ENCODE data around the gene MCCC1. TPM values are rescaled to one million over a fixed set of nuclear protein-coding genes. Genes with fewer than 3 reads are reported as not detected.
"Not testable (repeated sequence)": the region's sequence is repeated elsewhere in the genome, so short reads cannot be mapped to it uniquely, and the experiment has no call there.

MCCC1 gene
- total RNA-seq, 1 donor = 23.7 TPM

DNA sequence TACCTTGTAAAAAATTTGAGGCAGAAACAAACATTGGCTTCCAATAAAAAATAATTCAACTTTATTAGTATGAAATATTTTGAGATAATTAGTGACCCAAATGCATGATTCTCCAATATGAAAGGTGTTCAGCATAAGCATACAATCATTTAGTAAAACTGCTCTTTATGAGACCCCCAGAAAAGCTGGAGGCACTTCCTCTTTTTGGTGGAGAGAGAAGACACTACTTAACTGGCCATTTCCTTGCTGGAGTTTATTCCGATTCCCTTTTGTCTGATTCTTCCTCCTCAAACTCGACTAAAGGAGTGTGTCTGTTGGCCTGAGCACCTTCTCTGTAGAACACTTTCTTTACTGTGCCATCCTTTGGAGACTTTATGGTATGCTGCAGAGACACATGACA is 84.1 kb downstream of the MCCC1 start:
- DNase-seq (ENCODE audit: low read depth) = no peak
- no peak for TF ChIP-seq CTCF (IDR thresholded peaks at IDR 0.05; ENCODE audit: insufficient read depth, low read length)
- H3K4me3 ChIP-seq (ENCODE audit: low read depth, low read length) = no peak overlapping the region

DNA sequence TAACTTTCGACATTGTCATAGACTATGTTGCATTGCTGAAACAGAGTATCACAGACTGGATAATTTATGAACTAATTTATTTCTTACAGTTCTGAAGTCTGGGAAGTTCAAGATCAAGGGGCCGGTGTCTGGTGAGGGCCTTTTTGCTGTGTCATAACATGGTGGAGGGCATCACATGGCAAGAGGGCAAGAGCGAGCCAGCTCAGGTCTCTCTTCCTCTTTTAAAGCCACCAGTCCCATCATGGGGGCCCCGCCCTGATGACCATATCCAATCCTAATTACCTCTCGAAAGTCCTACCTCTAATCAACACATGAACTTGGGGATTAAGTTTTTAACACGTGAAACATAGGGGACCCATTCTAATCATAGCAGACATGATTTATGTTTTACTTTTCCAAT is 85.4 kb downstream of the MCCC1 start:
- TF ChIP-seq CTCF (IDR thresholded peaks at IDR 0.05; ENCODE audit: insufficient read depth, low read length) = no peak
- DNase-seq (ENCODE audit: low read depth) = no peak
- H3K4me3 ChIP-seq (ENCODE audit: low read depth, low read length) = no peak overlapping the region

DNA sequence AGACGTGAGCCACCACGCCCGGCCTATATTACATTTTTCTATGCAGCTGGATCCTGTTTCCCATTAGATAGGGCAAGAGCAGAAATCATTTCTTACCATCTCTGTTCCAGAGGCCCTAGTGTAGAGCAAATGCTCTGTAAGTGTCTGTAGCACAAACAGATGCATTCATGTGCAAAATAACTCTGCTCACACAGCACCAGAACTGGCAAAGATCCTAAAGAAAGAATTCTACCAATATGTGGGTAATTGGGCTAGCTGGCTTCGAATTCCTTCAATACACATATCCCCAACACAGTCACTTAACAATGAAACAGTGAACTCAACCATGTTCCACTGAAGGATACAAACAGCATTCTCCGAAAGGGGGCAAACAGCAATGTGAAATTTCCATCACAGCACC is 86.2 kb downstream of the MCCC1 start:
- H3K4me3 ChIP-seq (ENCODE audit: low read depth, low read length) = no peak overlapping the region
- DNase-seq (ENCODE audit: low read depth) = no peak
- no peak for TF ChIP-seq CTCF (IDR thresholded peaks at IDR 0.05; ENCODE audit: insufficient read depth, low read length)

DNA sequence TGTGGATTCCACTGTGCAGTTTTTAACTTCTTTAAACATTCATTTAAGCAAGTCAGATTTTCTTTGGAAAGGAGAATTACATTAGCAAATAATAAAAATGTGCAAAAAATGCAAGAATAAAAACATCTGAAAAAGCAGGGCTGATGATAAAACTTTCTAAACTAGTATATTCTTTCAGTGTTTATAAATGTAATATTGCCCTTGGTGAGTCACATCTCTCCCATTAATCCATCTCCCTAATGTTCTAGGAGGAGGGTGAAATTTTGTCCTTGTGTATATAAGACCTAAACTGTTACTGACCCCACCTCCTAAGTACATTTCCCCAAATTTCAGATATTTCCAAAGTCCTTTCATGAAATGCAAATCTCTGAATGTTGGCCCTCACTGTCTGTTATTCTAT is 90.5 kb downstream of the MCCC1 start:
- no peak for DNase-seq (ENCODE audit: low read depth)
- TF ChIP-seq CTCF (IDR thresholded peaks at IDR 0.05; ENCODE audit: insufficient read depth, low read length) = no peak
- no peak overlapping the region for H3K4me3 ChIP-seq (ENCODE audit: low read depth, low read length)

DNA sequence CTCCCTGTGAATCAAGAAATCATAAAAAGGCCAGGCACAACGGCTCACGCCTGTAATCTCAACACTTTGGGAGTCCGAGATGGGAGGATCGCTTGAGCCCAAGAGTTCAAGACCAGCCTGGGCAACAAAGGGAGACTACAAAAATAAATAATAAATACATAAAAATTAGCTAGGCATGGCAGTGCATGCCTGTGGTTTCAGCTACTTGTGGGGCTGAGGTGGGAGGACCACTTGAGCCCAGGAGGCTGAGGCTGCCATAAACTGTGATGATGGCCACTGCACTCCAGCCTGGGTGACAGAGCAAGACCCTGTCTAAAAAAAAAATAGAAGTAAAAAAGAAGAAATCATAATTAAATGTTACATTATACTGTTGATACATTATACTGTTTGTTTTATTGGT is 91.0 kb downstream of the MCCC1 start:
- no peak overlapping the region for H3K4me3 ChIP-seq (ENCODE audit: low read depth, low read length)
- TF ChIP-seq CTCF (IDR thresholded peaks at IDR 0.05; ENCODE audit: insufficient read depth, low read length) = no peak
- no peak for DNase-seq (ENCODE audit: low read depth)

- DNase-seq (ENCODE audit: low read depth) = no peak
- no peak overlapping the region for H3K4me3 ChIP-seq (ENCODE audit: low read depth, low read length)
- TF ChIP-seq CTCF (IDR thresholded peaks at IDR 0.05; ENCODE audit: insufficient read depth, low read length) = no peak
Measured at GRCh38 chr3:183006396-183007002, 92.8 kb downstream of the MCCC1 start.

DNA sequence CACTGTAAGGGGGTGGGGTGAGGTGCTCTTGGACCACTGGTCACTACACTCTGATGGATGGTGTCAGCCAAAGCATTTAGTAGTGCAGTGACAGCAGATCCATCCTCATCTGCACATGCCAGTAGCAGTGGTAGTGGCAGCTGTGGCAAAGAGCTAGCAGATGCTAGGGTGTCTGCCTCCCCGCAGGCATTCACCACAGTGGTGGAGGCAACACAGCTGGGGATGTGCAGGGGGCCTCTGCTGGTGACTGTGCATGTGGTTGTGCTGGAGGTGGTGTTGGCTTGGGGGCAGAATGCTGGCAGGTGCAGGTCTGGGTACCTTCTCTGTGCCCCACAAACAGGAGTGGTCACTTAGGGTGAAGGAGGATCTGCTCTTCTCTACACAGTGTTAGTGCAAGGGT is 99.5 kb downstream of the MCCC1 start:
- H3K4me3 ChIP-seq (ENCODE audit: low read depth, low read length) = no peak overlapping the region
- DNase-seq (ENCODE audit: low read depth) = no peak
- no peak for TF ChIP-seq CTCF (IDR thresholded peaks at IDR 0.05; ENCODE audit: insufficient read depth, low read length)

DNA sequence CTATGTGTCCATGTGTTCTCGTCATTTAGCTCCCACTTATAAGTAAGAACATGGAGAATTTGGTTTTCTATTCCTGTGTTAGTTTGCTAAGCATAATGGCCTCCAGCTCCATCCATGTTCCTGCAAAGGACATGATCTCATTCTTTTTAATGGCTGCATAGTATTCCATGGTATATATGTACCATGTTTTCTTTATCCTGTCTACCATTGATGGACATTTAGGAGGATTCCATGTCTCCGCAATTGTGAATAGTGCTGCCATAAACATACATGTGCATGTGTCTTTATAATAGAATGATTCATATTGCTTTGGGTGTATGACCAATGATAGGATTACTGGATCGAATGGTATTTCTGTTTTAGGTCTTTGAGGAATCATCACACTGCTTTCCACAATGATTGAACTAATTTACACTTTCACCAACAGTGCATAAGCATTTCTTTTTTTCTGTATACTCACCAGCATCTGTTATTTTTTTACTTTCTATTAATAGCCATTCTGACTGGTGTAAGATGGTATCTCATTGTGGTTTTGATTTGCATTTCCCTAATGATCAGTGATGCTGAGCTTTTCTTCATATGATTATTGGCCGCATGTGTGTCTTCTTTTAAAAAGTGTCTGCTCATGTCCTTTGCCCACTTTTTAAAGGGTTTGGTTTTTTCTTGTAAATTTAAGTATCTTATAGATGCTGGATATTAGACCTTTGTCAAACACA is 105.7 kb downstream of the MCCC1 start:
- H3K4me3 ChIP-seq (ENCODE audit: low read depth, low read length); DNase-seq (ENCODE audit: low read depth): not testable (repeated sequence)
